ENCODE data around the gene GALNT2. TPM values are rescaled to one million over a fixed set of nuclear protein-coding genes. Genes with fewer than 3 reads are reported as not detected.

The GALNT2 gene
- total and polyA plus RNA-seq, 2 donors (not counting 1 experiment from before 2014, with no cell fraction given), result 19.0 to 184 TPM

DNA sequence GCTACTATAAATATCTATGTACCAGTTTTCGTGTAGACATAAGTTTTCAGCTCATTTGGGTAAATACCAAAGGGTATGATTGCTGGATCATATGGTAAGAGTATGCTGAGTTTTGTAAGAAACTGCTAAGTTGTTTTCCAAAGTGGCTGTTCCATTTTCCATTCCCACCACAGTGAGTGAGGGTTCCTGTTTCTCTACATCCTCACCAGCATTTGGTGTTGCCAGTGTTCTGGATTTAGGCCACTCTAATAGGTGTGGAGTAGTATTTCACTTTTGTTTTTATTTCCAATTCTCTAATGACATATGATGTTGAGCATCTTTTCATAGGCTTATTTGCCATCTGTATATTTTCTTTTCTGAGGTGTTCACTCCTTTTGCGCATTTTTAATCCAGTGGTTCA lies 112.2 kb downstream of the GALNT2 start:
- Mint-ChIP-seq H3K27me3 (no peaks in the 10 kb centered on the region), H3K27ac (no peak overlapping the region), H3K4me3 (no peak overlapping the region), H3K4me1 (peaks cover 35% of the 10 kb centered on the region), H3K9me3 (ENCODE audit: insufficient read depth) (no peaks in the 10 kb centered on the region)
- Histone ChIP-seq H3K79me2 (ENCODE audit: control insufficient read depth, insufficient read depth, low read length) (peaks cover 7% of the 10 kb centered on the region), H2AFZ (ENCODE audit: insufficient read depth, low read depth, low read length, poor library complexity, severe bottlenecking) (no peak overlapping the region), H3K27me3 (replicated peaks in 1 of 4; ENCODE audit: control extremely low read depth in 1 of 4, control insufficient read depth in 3 of 4, insufficient read depth in 4 of 4, low read length in 3 of 4) (no peaks in the 10 kb centered on the region), H3K9ac (ENCODE audit: low read length) (no peak overlapping the region), H3K9me3 (ENCODE audit: control extremely low read depth in 1 of 3, control insufficient read depth in 2 of 3, insufficient read depth in 1 of 3, low read length in 2 of 3) (peaks cover 0 to 3% (median 0%) of the 10 kb centered on the region in 3 donors), H3K4me2 (replicated peaks; ENCODE audit: low read depth, low read length, poor library complexity, severe bottlenecking) (no peak overlapping the region), H3K27ac (ENCODE audit: low read length in 2 of 2) (no peak overlapping the region), H4K20me1 (ENCODE audit: control insufficient read depth, insufficient read depth, low read length, poor library complexity, severe bottlenecking) (no peaks in the 10 kb centered on the region), H3K4me1 (ENCODE audit: control insufficient read depth in 2 of 2, insufficient read depth in 2 of 2, low read length in 2 of 2) (peaks cover 7 to 11% of the 10 kb centered on the region in 2 donors), H3K36me3 (replicated peaks in 1 of 2; ENCODE audit: control extremely low read depth in 1 of 2, control insufficient read depth in 1 of 2, extremely low read depth in 1 of 2, insufficient read depth in 2 of 2, low read length in 1 of 2) (peaks cover 0 to 3% of the 10 kb centered on the region in 2 experiments), H3K4me3 (ENCODE audit: control extremely low read depth in 1 of 5, extremely low read depth in 1 of 5, insufficient read depth in 1 of 5, low read depth in 2 of 5, low read length in 4 of 5) (no peak overlapping the region)
- intact Hi-C loops (cut with micrococcal nuclease), result no loop called here
- ATAC-seq (ENCODE audit: low read depth), result no peak
- TF ChIP-seq, protein P1, sequence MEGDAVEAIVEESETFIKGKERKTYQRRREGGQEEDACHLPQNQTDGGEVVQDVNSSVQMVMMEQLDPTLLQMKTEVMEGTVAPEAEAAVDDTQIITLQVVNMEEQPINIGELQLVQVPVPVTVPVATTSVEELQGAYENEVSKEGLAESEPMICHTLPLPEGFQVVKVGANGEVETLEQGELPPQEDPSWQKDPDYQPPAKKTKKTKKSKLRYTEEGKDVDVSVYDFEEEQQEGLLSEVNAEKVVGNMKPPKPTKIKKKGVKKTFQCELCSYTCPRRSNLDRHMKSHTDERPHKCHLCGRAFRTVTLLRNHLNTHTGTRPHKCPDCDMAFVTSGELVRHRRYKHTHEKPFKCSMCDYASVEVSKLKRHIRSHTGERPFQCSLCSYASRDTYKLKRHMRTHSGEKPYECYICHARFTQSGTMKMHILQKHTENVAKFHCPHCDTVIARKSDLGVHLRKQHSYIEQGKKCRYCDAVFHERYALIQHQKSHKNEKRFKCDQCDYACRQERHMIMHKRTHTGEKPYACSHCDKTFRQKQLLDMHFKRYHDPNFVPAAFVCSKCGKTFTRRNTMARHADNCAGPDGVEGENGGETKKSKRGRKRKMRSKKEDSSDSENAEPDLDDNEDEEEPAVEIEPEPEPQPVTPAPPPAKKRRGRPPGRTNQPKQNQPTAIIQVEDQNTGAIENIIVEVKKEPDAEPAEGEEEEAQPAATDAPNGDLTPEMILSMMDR (IDR thresholded peaks at IDR 0.05), result no peak
- TF ChIP-seq EZH2 (IDR thresholded peaks at IDR 0.05; ENCODE audit: borderline replicate concordance, insufficient read depth, low read depth, low read length, poor library complexity, severe bottlenecking), result no peak
- ChIA-PET CTCF (no interaction called here), POLR2A (no interaction called here)
- WGBS (ENCODE audit: insufficient coverage), result no CpG with 5 or more reads among the region's 2 CpGs
- DNase-seq, result no peak

DNA sequence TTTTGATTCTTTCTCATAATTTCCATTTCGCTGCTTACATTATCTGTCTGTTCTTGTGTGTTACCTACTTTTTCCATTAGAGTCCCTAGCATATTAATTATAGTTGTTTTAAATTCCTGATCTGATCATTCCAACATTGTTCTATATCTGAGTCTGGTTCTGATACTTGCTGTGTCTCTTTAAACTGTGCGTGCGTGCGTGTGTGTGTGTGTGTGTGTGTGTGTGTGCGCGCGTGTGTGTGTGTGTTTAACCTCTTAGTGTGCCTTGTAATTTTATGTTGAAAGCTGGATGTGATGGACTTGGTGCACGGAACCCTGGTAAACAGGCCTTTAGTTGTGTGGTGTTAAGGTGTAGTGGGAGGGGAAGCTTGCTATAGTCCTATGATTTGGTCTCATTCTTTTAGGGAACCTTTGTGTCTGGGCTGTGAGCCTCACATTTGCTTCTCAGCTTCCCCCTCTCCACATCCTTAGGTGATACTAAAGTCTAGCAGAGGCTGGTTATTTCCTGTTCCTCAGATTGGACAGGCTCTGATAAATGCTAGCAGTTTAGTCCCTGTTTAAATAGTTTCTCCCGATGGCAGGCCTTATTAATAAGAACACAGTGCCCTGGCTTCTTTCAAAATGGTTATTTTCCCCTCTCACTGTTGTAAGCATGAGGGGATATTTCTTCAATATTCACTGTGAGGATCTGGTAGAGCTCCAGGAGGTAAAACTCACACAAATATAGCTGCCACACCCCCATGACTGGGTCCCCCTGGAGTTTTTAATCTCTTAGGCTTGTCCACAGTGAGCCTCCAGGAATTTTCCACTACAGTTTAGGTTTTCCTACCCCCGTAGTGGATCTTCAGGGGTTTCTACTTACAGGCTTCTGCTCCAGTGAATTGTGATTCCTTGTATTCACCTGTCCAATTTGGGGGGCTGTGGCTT lies 118.3 kb downstream of the GALNT2 start:
- no peaks in the 10 kb centered on the region for H4K20me1 ChIP-seq (ENCODE audit: control insufficient read depth, insufficient read depth, low read length, poor library complexity, severe bottlenecking)
- H3K27ac ChIP-seq (ENCODE audit: low read length in 2 of 2), result no peak overlapping the region
- H3K4me1 ChIP-seq (ENCODE audit: control insufficient read depth in 2 of 2, insufficient read depth in 2 of 2, low read length in 2 of 2), result peaks cover 15% of the 10 kb centered on the region in 2 donors
- intact Hi-C loops (cut with micrococcal nuclease), result no loop called here
- no peak overlapping the region for H3K4me2 ChIP-seq (replicated peaks; ENCODE audit: low read depth, low read length, poor library complexity, severe bottlenecking)
- POLR2A ChIA-PET, result no interaction called here
- Mint-ChIP-seq H3K27ac (no peak overlapping the region), H3K27me3 (no peaks in the 10 kb centered on the region), H3K4me1 (peaks cover 31% of the 10 kb centered on the region), H3K4me3 (no peak overlapping the region), H3K9me3 (ENCODE audit: insufficient read depth) (no peaks in the 10 kb centered on the region)
- peaks cover 6% of the 10 kb centered on the region for H3K79me2 ChIP-seq (ENCODE audit: control insufficient read depth, insufficient read depth, low read length)
- DNase-seq (no peak), ATAC-seq (ENCODE audit: low read depth) (no peak)
- CTCF ChIA-PET, result interaction anchor here (0.6 to 1.5 kb wide), 2 partner anchors 18 to 120 kb away, joined by 3 read pairs; no protein-coding TSS in a partner anchor
- H3K9ac ChIP-seq (ENCODE audit: low read length), result no peak overlapping the region
- H3K27me3 ChIP-seq (replicated peaks in 1 of 4; ENCODE audit: control extremely low read depth in 1 of 4, control insufficient read depth in 3 of 4, insufficient read depth in 4 of 4, low read length in 3 of 4), result no peaks in the 10 kb centered on the region
- TF ChIP-seq, protein P1 (IDR thresholded peaks at IDR 0.05), result no peak
- peaks cover 0 to 4% (median 3%) of the 10 kb centered on the region in 3 donors for H3K9me3 ChIP-seq (ENCODE audit: control extremely low read depth in 1 of 3, control insufficient read depth in 2 of 3, insufficient read depth in 1 of 3, low read length in 2 of 3)
- no peak overlapping the region for H3K4me3 ChIP-seq (ENCODE audit: control extremely low read depth in 1 of 5, extremely low read depth in 1 of 5, insufficient read depth in 1 of 5, low read depth in 2 of 5, low read length in 4 of 5)
- peaks cover under 1 to 10% of the 10 kb centered on the region in 2 experiments for H3K36me3 ChIP-seq (replicated peaks in 1 of 2; ENCODE audit: control extremely low read depth in 1 of 2, control insufficient read depth in 1 of 2, extremely low read depth in 1 of 2, insufficient read depth in 2 of 2, low read length in 1 of 2)
- H2AFZ ChIP-seq (ENCODE audit: insufficient read depth, low read depth, low read length, poor library complexity, severe bottlenecking), result no peak overlapping the region
- WGBS (ENCODE audit: insufficient coverage), result 68% methylated on average over 7 of the region's 10 CpGs
